IMR-90 (cell line): ENCODE data around the gene PKD1L1. TPM values are rescaled to one million over a fixed set of nuclear protein-coding genes. Genes with fewer than 3 reads are reported as not detected.

Source experiments
- ATAC-seq: fragments of 200-7000 bp; cut with Tn5 transposase; 2 replicates; pipeline ENCODE4 v1.9.1; 2020; ENCODE audit warnings: low read depth, mild to moderate bottlenecking, moderate library complexity
- BruUV-seq: library from RNA; stranded (reverse); fragments of 400-500 nt; replicated peaks from 2 replicates; lab custom pipeline; 2021; lab: Mats Ljungman, UMichigan
- CTCF ChIA-PET: fragments of 300-600 bp; formaldehyde crosslinking; extraction: SDS; loops from one replicate; lab custom pipeline; 2021; ENCODE audit warnings: antibody characterized with exemption; lab: Yijun Ruan, JAX
- POLR2A ChIA-PET: fragments of 300-600 bp; sonication (Branson Sonifier 250); formaldehyde crosslinking; loops from one replicate; lab custom pipeline; 2022; ENCODE audit warnings: antibody characterized with exemption; ENCODE audit not compliant: unreplicated experiment; lab: Charles Lee
- DNase-seq: peaks from one replicate; pipeline ENCODE4 v3.0.0; 2013
- H2AFZ ChIP-seq: replicated peaks from 2 replicates; pipeline ENCODE3; 2013; ENCODE audit warnings: low read length, mild to moderate bottlenecking; ENCODE audit not compliant: poor library complexity
- H2AK5ac ChIP-seq: 2 replicates; pipeline ENCODE4 v1.6.1; 2013; ENCODE audit warnings: low read depth, low read length, inconsistent platforms
- H2AK9ac ChIP-seq: replicated peaks from 2 replicates; pipeline ENCODE3; 2013; ENCODE audit warnings: mild to moderate bottlenecking, low read depth, low read length, moderate library complexity; ENCODE audit not compliant: poor library complexity
- H2BK120ac ChIP-seq: 2 replicates; pipeline ENCODE4 v1.6.1; 2013; ENCODE audit warnings: low read depth, low read length, inconsistent platforms
- H2BK15ac ChIP-seq: 3 replicates; pipeline ENCODE4 v1.6.1; 2013; ENCODE audit warnings: low read depth, low read length, inconsistent platforms
- H2BK20ac ChIP-seq: 2 replicates; pipeline ENCODE4 v1.6.1; 2013; ENCODE audit warnings: low read depth, mild to moderate bottlenecking, inconsistent platforms, low read length, moderate library complexity
- H2BK5ac ChIP-seq: 2 replicates; pipeline ENCODE4 v1.6.1; 2013; ENCODE audit warnings: mild to moderate bottlenecking, low read depth, low read length, inconsistent platforms; ENCODE audit not compliant: poor library complexity, severe bottlenecking
- H3K14ac ChIP-seq: replicated peaks from 2 replicates; pipeline ENCODE4 v1.6.1; 2013; ENCODE audit warnings: low read depth, low read length, inconsistent platforms
- H3K18ac ChIP-seq: 2 replicates; pipeline ENCODE4 v1.6.1; 2013; ENCODE audit warnings: low read depth, low read length, control low read depth
- H3K23ac ChIP-seq: 2 replicates; pipeline ENCODE4 v1.6.1; 2013; ENCODE audit warnings: low read depth, low read length, inconsistent platforms
- H3K27ac ChIP-seq: 2 replicates; pipeline ENCODE4 v1.5.1; 2013; ENCODE audit warnings: mild to moderate bottlenecking, control low read depth, low read length; ENCODE audit not compliant: insufficient read depth
- H3K27me3 ChIP-seq: 2 replicates; pipeline ENCODE4 v1.6.1; 2013; ENCODE audit warnings: low read length; ENCODE audit not compliant: control insufficient read depth, insufficient read depth
- H3K36me3 ChIP-seq: 2 replicates; pipeline ENCODE4 v1.6.1; 2013; ENCODE audit warnings: low read length, mixed read lengths; ENCODE audit not compliant: control insufficient read depth, insufficient read depth
- H3K4ac ChIP-seq: 2 replicates; pipeline ENCODE4 v1.6.1; 2013; ENCODE audit warnings: low read depth, low read length, inconsistent platforms
- H3K4me1 ChIP-seq: 2 replicates; pipeline ENCODE4 v1.6.1; 2013; ENCODE audit warnings: low read length, mixed read lengths; ENCODE audit not compliant: control insufficient read depth, insufficient read depth
- H3K4me2 ChIP-seq: 2 replicates; pipeline ENCODE4 v1.6.1; 2013; ENCODE audit warnings: low read depth, mild to moderate bottlenecking, control low read depth, low read length, moderate library complexity
- H3K4me3 ChIP-seq: 2 replicates; pipeline ENCODE4 v1.5.1; 2013; ENCODE audit warnings: low read depth, mild to moderate bottlenecking, control low read depth, low read length, moderate library complexity; ENCODE audit not compliant: insufficient read depth
- H3K56ac ChIP-seq: 2 replicates; pipeline ENCODE4 v1.6.1; 2013; ENCODE audit warnings: low read length, inconsistent platforms; ENCODE audit not compliant: insufficient read depth; ENCODE audit errors: extremely low read depth
- H3K79me1 ChIP-seq, 2 experiments: 2 replicates each; pipeline ENCODE4 v1.6.1; 2013; ENCODE audit warnings: low read length in 2 of 2, inconsistent platforms in 1 of 2, low read depth in 1 of 2
- H3K9ac ChIP-seq: 2 replicates; pipeline ENCODE4 v1.6.1; 2013; ENCODE audit warnings: low read depth, low read length, control low read depth
- H3K9me1 ChIP-seq: 2 replicates; pipeline ENCODE4 v1.6.1; 2013; ENCODE audit warnings: low read length, inconsistent platforms; ENCODE audit not compliant: insufficient read depth
- H3K9me3 ChIP-seq: 2 replicates; pipeline ENCODE4 v1.6.1; 2013; ENCODE audit warnings: low read length; ENCODE audit not compliant: control insufficient read depth, insufficient read depth
- H4K20me1 ChIP-seq: 2 replicates; pipeline ENCODE4 v1.6.1; 2013; ENCODE audit warnings: low read length, inconsistent platforms; ENCODE audit not compliant: insufficient read depth
- H4K5ac ChIP-seq: 2 replicates; pipeline ENCODE4 v1.6.1; 2013; ENCODE audit warnings: mild to moderate bottlenecking, low read depth, low read length, control low read depth
- H4K8ac ChIP-seq, 2 experiments: 2 replicates each; pipeline ENCODE4 v1.6.1; 2013; ENCODE audit warnings: low read depth in 2 of 2, low read length in 2 of 2, control low read depth in 1 of 2, inconsistent platforms in 1 of 2
- H4K91ac ChIP-seq: 2 replicates; pipeline ENCODE4 v1.6.1; 2013; ENCODE audit warnings: low read depth, low read length, inconsistent platforms; ENCODE audit not compliant: insufficient read depth
- CEBPB ChIP-seq: IDR thresholded peaks from 2 replicates; pipeline ENCODE4 v1.6.1; 2012; ENCODE audit warnings: low read depth, low read length, improper control_type of control experiment
- FOS ChIP-seq: fragments of 150-350 bp; IDR thresholded peaks from 2 replicates; pipeline ENCODE4 v1.6.1; 2016; ENCODE audit warnings: low read depth, low read length
- MAZ ChIP-seq: IDR thresholded peaks from 2 replicates; pipeline ENCODE4 v1.6.1; 2012; ENCODE audit warnings: low read depth, mild to moderate bottlenecking, low read length, improper control_type of control experiment, moderate library complexity, borderline replicate concordance
- RCOR1 ChIP-seq: IDR thresholded peaks from 2 replicates; pipeline ENCODE4 v1.6.1; 2012; ENCODE audit warnings: mild to moderate bottlenecking, low read length, improper control_type of control experiment; ENCODE audit not compliant: insufficient replicate concordance
- WGBS, 2 experiments: methylation state at CpG; one replicate each; pipeline versions ENCODE4 v1.1.5 to v1.1.7; 2013; ENCODE audit warnings: missing lambda C conversion rate in 2 of 2; ENCODE audit not compliant: insufficient read length in 1 of 2; ENCODE audit errors: extremely low coverage in 2 of 2; 5-methylcytosine and 5-hydroxymethylcytosine counted together
- dilution Hi-C: fragments of 300-500 bp; cut with HindIII; formaldehyde crosslinking; loops from one replicate; pipeline ENCODE4 v1.14.3; 2018; ENCODE audit warnings: low sequenced_read_pairs; ENCODE audit not compliant: unreplicated experiment
- in situ Hi-C: fragments of 300-500 bp; cut with MboI; formaldehyde crosslinking; loops from 3 replicates; pipeline ENCODE4 v1.14.3; 2019; ENCODE audit warnings: low sequenced_read_pairs, inconsistent platforms, mixed read lengths
- intact Hi-C: fragments of 100-400 bp; cut with micrococcal nuclease; formaldehyde crosslinking; loops from 2 replicates; pipeline ENCODE4 v1.10.0; 2022
- polyA plus RNA-seq, 3 experiments: library from polyadenylated mRNA; depleted of rRNA; stranded (reverse); fragments of >200 nt; gene quantifications; 2 replicates each; pipeline ENCODE4 v1.2.3, GENCODE V29; 2012; ENCODE audit warnings: low replicate concordance in 1 of 3
- total RNA-seq: library from RNA; depleted of rRNA; stranded (reverse); fragments of >200 nt; gene quantifications from 2 replicates; pipeline ENCODE4 v1.2.3, GENCODE V29; 2012

The PKD1L1 gene
- total and polyA plus RNA-seq, 2 of the 4 experiments (the other 2 are of a cell fraction), result under 0.01 to 0.15 TPM

GRCh38 chr7:47890606-47891005 lies 57.7 kb downstream of the PKD1L1 start:
- Histone ChIP-seq H3K4me1 (no peaks in the 10 kb centered on the region), H3K14ac (no peak overlapping the region), H3K23ac (no peak overlapping the region), H3K4me3 (no peak overlapping the region), H2BK15ac (no peak overlapping the region), H3K9me3 (no peaks in the 10 kb centered on the region), H2BK20ac (no peak overlapping the region), H2BK120ac (no peak overlapping the region), H3K36me3 (no peaks in the 10 kb centered on the region), H3K4me2 (no peak overlapping the region), H2AK5ac (no peak overlapping the region), H3K27me3 (peaks cover 52% of the 10 kb centered on the region), H2AFZ (peak overlapping the region; percentile 9), H3K79me1 (no peaks in the 10 kb centered on the region), H4K20me1 (no peaks in the 10 kb centered on the region), H4K8ac (no peak overlapping the region), H3K9ac (no peak overlapping the region), H2AK9ac (no peak overlapping the region), H3K56ac (no peak overlapping the region), H3K4ac (no peak overlapping the region), H4K5ac (no peak overlapping the region), H3K27ac (no peak overlapping the region), H3K9me1 (no peaks in the 10 kb centered on the region), H4K91ac (no peak overlapping the region), H3K18ac (no peak overlapping the region), H2BK5ac (no peak overlapping the region)
- CTCF ChIA-PET, result no interaction called here
- POLR2A ChIA-PET, result interaction anchor here (0.6 kb wide), 1 partner anchor 701 kb away, joined by 3 read pairs; no protein-coding TSS in a partner anchor
- no TSS peak for BruUV-seq
- ATAC-seq (no peak), DNase-seq (no peak)
- intact Hi-C loops (no loop called here), in situ Hi-C loops (no loop called here), dilution Hi-C loops (no loop called here)
- WGBS, 2 experiments, result 100% methylated on average over 2 of the region's 9 CpGs; no CpG with 5 or more reads in 1 of the 2 experiments
- no peak for TF ChIP-seq MAZ
- no peak for TF ChIP-seq FOS
- TF ChIP-seq RCOR1, result no peak
- TF ChIP-seq CEBPB, result no peak
